ENCODE measurements around the gene RELN.

The RELN gene

GRCh38 chr7:103966593-103967277 is 22.7 kb downstream of the RELN start:
- Histone ChIP-seq H3K27ac (ENCODE audit: extremely low read depth, low read depth, low read length) (no peak overlapping the region), H3K4me3 (ENCODE audit: low read depth, low read length) (no peak overlapping the region), H3K4me1 (ENCODE audit: control insufficient read depth, insufficient read depth, low read length) (no peaks in the 10 kb centered on the region), H3K9me3 (ENCODE audit: control insufficient read depth, insufficient read depth, low read depth, low read length) (no peaks in the 10 kb centered on the region), H3K36me3 (ENCODE audit: control insufficient read depth in 2 of 2, insufficient read depth in 1 of 2, low read length in 2 of 2) (no peaks in the 10 kb centered on the region)
- CTCF ChIA-PET = no interaction called here
- POLR2A ChIA-PET = no interaction called here
- no peak for TF ChIP-seq ZNF623 (tag by site-specific recombination; IDR thresholded peaks at IDR 0.05)
- TF ChIP-seq ZNF423 (tag by site-specific recombination; IDR thresholded peaks at IDR 0.05) = no peak
- no peak for TF ChIP-seq ZNF488 (tag by site-specific recombination; IDR thresholded peaks at IDR 0.05)
- TF ChIP-seq ZNF449 (tag by site-specific recombination; IDR thresholded peaks at IDR 0.05) = no peak
- TF ChIP-seq SETDB1 (IDR thresholded peaks at IDR 0.05; ENCODE audit: insufficient read length, low read length) = no peak
- no peak for TF ChIP-seq ZNF211 (tag by site-specific recombination; IDR thresholded peaks at IDR 0.05; ENCODE audit: low read depth)
- no peak for TF ChIP-seq ZFP41 (tag by site-specific recombination; IDR thresholded peaks at IDR 0.05; ENCODE audit: borderline replicate concordance)
- TF ChIP-seq ZNF670 (tag by site-specific recombination; IDR thresholded peaks at IDR 0.05; ENCODE audit: low read depth) = no peak
- no peak for TF ChIP-seq FEZF1 (tag by site-specific recombination; IDR thresholded peaks at IDR 0.05)
- TF ChIP-seq HIC1 (tag by site-specific recombination; IDR thresholded peaks at IDR 0.05) = no peak
- TF ChIP-seq ZBTB17 (tag by site-specific recombination; IDR thresholded peaks at IDR 0.05) = no peak
- no peak for TF ChIP-seq ZNF114 (tag by site-specific recombination; IDR thresholded peaks at IDR 0.05)
- no peak for TF ChIP-seq ZNF701 (tag by site-specific recombination; IDR thresholded peaks at IDR 0.05)

GRCh38 chr7:103964269-103964668 is 25.2 kb downstream of the RELN start:
- Histone ChIP-seq H3K4me3 (ENCODE audit: low read depth, low read length) (no peak overlapping the region), H3K4me1 (ENCODE audit: control insufficient read depth, insufficient read depth, low read length) (no peaks in the 10 kb centered on the region), H3K9me3 (ENCODE audit: control insufficient read depth, insufficient read depth, low read depth, low read length) (no peaks in the 10 kb centered on the region), H3K27ac (ENCODE audit: extremely low read depth, low read depth, low read length) (no peak overlapping the region), H3K36me3 (ENCODE audit: control insufficient read depth in 2 of 2, insufficient read depth in 1 of 2, low read length in 2 of 2) (no peaks in the 10 kb centered on the region)
- ChIA-PET CTCF (no interaction called here), POLR2A (no interaction called here)
- TF ChIP-seq ZNF76 (tag by site-specific recombination; IDR thresholded peaks at IDR 0.05; ENCODE audit: borderline replicate concordance, low read depth) (no peak), ZFP69B (tag by site-specific recombination; IDR thresholded peaks at IDR 0.05) (no peak), FEZF1 (tag by site-specific recombination; IDR thresholded peaks at IDR 0.05) (no peak), ZNF837 (tag by site-specific recombination; IDR thresholded peaks at IDR 0.05) (no peak), ZNF701 (tag by site-specific recombination; IDR thresholded peaks at IDR 0.05) (no peak), CTCF (tag by site-specific recombination; IDR thresholded peaks at IDR 0.05) (no peak), MEIS1 (CRISPR knock-in tag; IDR thresholded peaks at IDR 0.05; ENCODE audit: borderline replicate concordance) (no peak), ZNF354C (tag by site-specific recombination; IDR thresholded peaks at IDR 0.05; ENCODE audit: borderline replicate concordance, low read depth) (no peak), SCRT1 (tag by site-specific recombination; IDR thresholded peaks at IDR 0.05; ENCODE audit: borderline replicate concordance) (no peak), ZNF112 (tag by site-specific recombination; IDR thresholded peaks at IDR 0.05) (no peak), ZNF558 (tag by site-specific recombination; IDR thresholded peaks at IDR 0.05) (no peak), ZNF248 (tag by site-specific recombination; IDR thresholded peaks at IDR 0.05) (no peak)

All from HEK293 (cell line).